ENCODE data around the gene FGD4. TPM values are rescaled to one million over a fixed set of nuclear protein-coding genes. Genes with fewer than 3 reads are reported as not detected.

The FGD4 gene
- total and polyA plus RNA-seq, 7 donors: 7.8 to 19.1 (median 11.3) TPM

DNA sequence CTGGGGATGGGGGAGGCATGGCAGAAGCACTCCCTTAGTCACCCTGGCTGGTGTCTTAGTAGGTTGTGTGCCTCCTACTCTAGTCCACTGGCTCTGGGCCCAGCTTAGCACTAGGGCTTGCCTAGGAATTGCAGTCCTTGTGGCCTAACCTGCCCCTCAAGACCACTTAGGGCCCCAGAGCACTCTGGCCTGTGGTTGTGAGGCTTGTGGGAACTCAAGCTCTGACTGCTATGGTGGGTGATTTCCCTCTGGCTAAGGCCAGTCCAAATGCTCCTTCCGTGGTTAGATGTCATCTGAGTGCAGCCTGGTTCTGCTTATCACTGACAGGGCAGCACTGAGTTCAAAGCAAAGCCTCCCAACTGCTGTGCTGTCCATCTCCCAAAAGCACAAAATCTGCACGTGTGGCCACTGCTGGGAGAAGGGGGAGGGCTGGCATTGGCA, 20.2 kb downstream of the FGD4 start:
- H3K9me3 ChIP-seq: no peaks in the 10 kb centered on the region
- H3K4me3 ChIP-seq: no peak overlapping the region
- 22 to 24% methylated on average over 2 of the region's 2 CpGs for WGBS, 2 donors
- no peak for TF ChIP-seq EP300 (IDR thresholded peaks at IDR 0.05)
- TF ChIP-seq POLR2AphosphoS5 (IDR thresholded peaks at IDR 0.05): no peak
- no peak for TF ChIP-seq POLR2A (IDR thresholded peaks at IDR 0.05)
- TF ChIP-seq, protein P1, sequence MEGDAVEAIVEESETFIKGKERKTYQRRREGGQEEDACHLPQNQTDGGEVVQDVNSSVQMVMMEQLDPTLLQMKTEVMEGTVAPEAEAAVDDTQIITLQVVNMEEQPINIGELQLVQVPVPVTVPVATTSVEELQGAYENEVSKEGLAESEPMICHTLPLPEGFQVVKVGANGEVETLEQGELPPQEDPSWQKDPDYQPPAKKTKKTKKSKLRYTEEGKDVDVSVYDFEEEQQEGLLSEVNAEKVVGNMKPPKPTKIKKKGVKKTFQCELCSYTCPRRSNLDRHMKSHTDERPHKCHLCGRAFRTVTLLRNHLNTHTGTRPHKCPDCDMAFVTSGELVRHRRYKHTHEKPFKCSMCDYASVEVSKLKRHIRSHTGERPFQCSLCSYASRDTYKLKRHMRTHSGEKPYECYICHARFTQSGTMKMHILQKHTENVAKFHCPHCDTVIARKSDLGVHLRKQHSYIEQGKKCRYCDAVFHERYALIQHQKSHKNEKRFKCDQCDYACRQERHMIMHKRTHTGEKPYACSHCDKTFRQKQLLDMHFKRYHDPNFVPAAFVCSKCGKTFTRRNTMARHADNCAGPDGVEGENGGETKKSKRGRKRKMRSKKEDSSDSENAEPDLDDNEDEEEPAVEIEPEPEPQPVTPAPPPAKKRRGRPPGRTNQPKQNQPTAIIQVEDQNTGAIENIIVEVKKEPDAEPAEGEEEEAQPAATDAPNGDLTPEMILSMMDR (IDR thresholded peaks at IDR 0.05): no peak
- H3K27me3 ChIP-seq: no peaks in the 10 kb centered on the region
- no peak for DNase-seq
- intact Hi-C loops (cut with DNase I): no loop called here
- H3K36me3 ChIP-seq: no peaks in the 10 kb centered on the region
- H3K4me1 ChIP-seq: no peaks in the 10 kb centered on the region
- no peak overlapping the region for H3K27ac ChIP-seq

DNA sequence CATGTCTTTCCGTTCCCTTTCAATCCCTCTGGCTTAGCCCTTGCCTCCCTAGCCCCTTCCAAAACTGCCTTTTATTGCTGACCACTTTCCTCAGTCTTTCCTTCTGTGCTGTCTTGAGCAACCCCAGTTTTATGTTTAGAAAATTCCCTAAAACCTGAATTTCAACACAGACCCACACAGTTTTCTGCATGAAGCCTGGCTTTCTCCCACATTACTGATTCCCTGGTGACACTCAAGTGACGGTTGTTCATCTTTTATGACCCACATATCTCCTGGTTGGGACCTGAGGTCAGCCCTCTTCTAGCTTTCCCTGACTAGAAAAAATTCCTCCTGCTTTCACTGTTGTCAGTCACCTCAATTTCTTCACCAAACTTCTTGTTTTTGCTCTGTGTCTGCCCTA, 21.0 kb downstream of the FGD4 start:
- DNase-seq: no peak
- Histone ChIP-seq H3K36me3 (no peaks in the 10 kb centered on the region), H3K27ac (no peak overlapping the region), H3K4me1 (no peaks in the 10 kb centered on the region), H3K9me3 (no peaks in the 10 kb centered on the region), H3K4me3 (no peak overlapping the region), H3K27me3 (no peaks in the 10 kb centered on the region)
- TF ChIP-seq POLR2A (IDR thresholded peaks at IDR 0.05) (no peak), POLR2AphosphoS5 (IDR thresholded peaks at IDR 0.05) (no peak), EP300 (IDR thresholded peaks at IDR 0.05) (no peak)
- TF ChIP-seq, protein P1 (IDR thresholded peaks at IDR 0.05): no peak
- 56 to 79% methylated on average over 2 of the region's 2 CpGs for WGBS, 2 donors
- intact Hi-C loops (cut with DNase I): no loop called here

DNA sequence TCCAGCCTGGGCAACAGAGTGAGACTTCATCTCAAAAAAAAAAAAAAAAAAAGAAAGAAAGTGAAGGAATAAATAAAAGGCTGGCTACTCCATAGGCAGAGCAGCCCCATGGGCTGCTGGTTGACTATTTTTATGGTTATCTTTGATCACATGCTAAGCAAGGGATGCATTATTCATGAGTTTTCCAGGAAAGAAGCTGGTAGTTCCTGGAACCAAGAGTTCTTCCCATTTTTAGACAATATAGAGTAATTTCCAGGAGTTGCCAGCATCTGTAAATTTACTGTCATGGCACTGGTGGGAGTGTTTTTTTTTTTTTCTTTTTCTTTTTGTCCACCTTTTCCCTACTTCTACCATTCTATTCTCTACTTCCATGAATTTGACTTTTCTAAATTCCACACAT, 24.2 kb downstream of the FGD4 start:
- Histone ChIP-seq H3K9me3 (no peaks in the 10 kb centered on the region), H3K36me3 (no peaks in the 10 kb centered on the region), H3K27ac (no peak overlapping the region), H3K27me3 (no peaks in the 10 kb centered on the region), H3K4me3 (no peak overlapping the region), H3K4me1 (no peaks in the 10 kb centered on the region)
- DNase-seq: no peak
- no peak for TF ChIP-seq POLR2A (IDR thresholded peaks at IDR 0.05)
- TF ChIP-seq, protein P1 (IDR thresholded peaks at IDR 0.05): no peak
- intact Hi-C loops (cut with DNase I): no loop called here

DNA sequence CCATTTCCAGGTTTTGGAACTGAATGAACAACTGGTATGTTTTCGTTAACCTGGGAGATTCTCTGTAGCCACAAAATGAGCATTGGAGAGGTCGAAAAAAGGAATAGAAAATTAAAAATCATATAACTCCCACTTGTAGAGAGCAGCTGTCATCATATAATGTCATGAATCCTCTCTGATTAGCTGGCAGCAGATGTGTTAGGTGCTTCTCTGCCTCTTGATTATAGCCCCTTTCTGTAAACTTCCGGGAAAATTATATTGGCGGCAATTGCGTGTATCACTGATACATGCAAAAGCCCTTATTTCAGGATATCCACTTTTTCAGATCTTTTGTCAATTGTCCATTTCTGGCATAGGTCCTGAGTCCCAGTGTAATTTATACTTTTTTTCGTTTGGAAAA, 31.7 kb downstream of the FGD4 start:
- H3K4me1 ChIP-seq: no peaks in the 10 kb centered on the region
- TF ChIP-seq, protein P1 (IDR thresholded peaks at IDR 0.05): no peak
- no peak for TF ChIP-seq EP300 (IDR thresholded peaks at IDR 0.05)
- no peak for TF ChIP-seq POLR2AphosphoS5 (IDR thresholded peaks at IDR 0.05)
- TF ChIP-seq POLR2A (IDR thresholded peaks at IDR 0.05): no peak
- no peaks in the 10 kb centered on the region for H3K27me3 ChIP-seq
- intact Hi-C loops (cut with DNase I): no loop called here
- H3K9me3 ChIP-seq: no peaks in the 10 kb centered on the region
- DNase-seq: no peak
- H3K36me3 ChIP-seq: no peaks in the 10 kb centered on the region
- WGBS, 2 donors: 15 to 64% methylated on average over 6 of the region's 6 CpGs
- H3K4me3 ChIP-seq: no peak overlapping the region
- H3K27ac ChIP-seq: no peak overlapping the region

DNA sequence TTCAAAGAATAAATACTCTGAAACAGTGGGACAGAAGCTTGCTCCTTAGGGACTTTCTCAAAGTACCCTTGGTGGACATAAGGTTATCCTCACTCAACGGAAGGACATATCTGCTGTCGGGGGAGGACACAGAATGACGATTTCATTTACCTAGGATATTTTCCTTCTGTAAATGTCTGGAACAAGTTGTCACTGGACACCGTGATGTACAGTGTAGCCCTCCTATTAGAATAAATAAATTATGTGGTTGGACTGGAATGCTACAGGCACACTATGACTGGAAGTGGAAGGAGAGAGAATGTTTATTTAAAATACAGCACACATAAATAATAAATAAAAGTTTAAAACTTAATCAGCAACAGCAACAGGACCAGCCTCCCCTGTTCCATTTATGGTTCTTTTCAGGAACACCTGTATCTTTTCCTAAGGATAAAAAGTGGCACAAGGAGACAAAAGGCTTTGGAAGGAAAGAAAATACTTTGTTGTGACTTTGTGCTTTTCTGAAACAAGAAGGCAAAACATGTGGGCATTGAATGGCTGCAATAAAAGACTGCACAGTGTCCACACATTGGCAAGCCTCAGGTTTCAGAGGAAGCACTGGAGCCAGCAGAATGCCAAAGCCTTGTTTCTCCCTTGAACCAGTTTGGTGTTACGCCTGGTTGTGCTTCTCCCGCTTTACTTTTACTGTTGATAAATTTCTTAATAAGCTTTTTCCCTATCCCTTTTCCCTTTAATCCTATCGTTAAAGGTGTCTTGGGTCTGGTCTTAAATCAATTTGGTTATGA, 36.8 kb downstream of the FGD4 start:
- H3K36me3 ChIP-seq: no peaks in the 10 kb centered on the region

More for the DNA sequence above, 36.8 kb downstream of the FGD4 start:
- 80 to 86% methylated on average over 7 of the region's 7 CpGs for WGBS, 2 donors
- no peak overlapping the region for H3K27ac ChIP-seq
- H3K9me3 ChIP-seq: no peaks in the 10 kb centered on the region
- H3K4me3 ChIP-seq: no peak overlapping the region
- intact Hi-C loops (cut with DNase I): no loop called here
- H3K27me3 ChIP-seq: no peaks in the 10 kb centered on the region
- peaks cover 0 to 3% (median 0%) of the 10 kb centered on the region in 4 donors for H3K4me1 ChIP-seq
- DNase-seq: no peak
- TF ChIP-seq POLR2A (IDR thresholded peaks at IDR 0.05): no peak
- TF ChIP-seq POLR2AphosphoS5 (IDR thresholded peaks at IDR 0.05): no peak
- TF ChIP-seq EP300 (IDR thresholded peaks at IDR 0.05): no peak
- TF ChIP-seq, protein P1 (IDR thresholded peaks at IDR 0.05): no peak
